Measurements from ENCODE around the gene EBI3. TPM values are rescaled to one million over a fixed set of nuclear protein-coding genes. Genes with fewer than 3 reads are reported as not detected.

The EBI3 gene
- total and polyA plus RNA-seq, 2 of the 13 experiments (the other 11 are each of a cell fraction or from before 2014, with no cell fraction given) = 3.4 TPM; not detected in 1

DNA sequence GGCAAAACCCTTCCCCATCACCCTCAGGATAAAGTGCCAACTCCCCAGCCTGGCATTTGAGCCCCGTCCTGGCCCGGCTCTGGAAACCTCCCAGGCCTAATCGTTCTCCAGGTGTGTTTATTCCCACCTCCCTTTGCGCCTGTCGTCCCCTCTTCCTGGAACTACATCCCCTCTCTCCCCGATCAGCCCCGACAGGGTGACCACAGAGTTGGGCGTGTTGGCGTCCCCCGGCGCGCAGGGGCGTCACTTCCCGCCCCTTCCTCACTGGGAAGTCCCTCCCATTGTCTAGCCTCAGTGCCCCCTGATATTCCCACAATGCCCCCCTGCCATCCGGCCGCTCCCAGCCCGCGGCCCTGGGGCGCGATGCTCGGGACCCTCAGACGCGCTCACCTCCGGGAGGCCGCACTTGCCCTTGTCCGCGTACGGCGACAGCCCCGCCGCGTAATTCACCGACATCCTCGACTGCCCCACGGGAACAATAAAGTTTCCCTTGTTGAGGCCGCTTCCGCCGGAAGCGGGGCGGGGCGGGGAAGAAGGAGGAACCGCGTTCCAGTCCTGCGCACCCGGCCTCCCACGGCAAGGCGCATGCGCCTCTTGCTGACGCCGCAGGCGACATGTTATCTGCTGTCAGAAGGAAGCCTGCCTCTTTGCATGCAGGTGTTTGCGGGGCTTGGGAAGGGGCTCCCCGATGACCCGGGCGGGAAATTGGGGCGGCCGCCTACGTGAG lies 47.1 kb upstream of the EBI3 start, which contains the start of the genes ANKRD24 and SIRT6 (continued):
- TF ChIP-seq ZNF788 (CRISPR knock-in tag; IDR thresholded peaks at IDR 0.05; ENCODE audit: borderline replicate concordance) (peak; percentile 28; the same call in 1 of the 2 replicates), ISL2 (CRISPR knock-in tag; IDR thresholded peaks at IDR 0.05) (peak; percentile 59), TGIF2 (CRISPR knock-in tag; IDR thresholded peaks at IDR 0.05) (peak; percentile 71; the same call in 1 of the 2 replicates), CENPBD1 (CRISPR knock-in tag; IDR thresholded peaks at IDR 0.05; ENCODE audit: borderline replicate concordance, low read depth) (no peak), HMG20B (CRISPR knock-in tag; conservative IDR thresholded peaks at IDR 0.05) (no peak; the same call in 1 of the 2 replicates), PAX8 (CRISPR knock-in tag; IDR thresholded peaks at IDR 0.05; ENCODE audit: borderline replicate concordance) (no peak), ZBTB25 (CRISPR knock-in tag; IDR thresholded peaks at IDR 0.05) (peak; percentile 93), SALL1 (CRISPR knock-in tag; IDR thresholded peaks at IDR 0.05) (peak; percentile 85), RARA (CRISPR knock-in tag; IDR thresholded peaks at IDR 0.05) (no peak), ZNF549 (CRISPR knock-in tag; IDR thresholded peaks at IDR 0.05) (no peak), ZNF180 (CRISPR knock-in tag; IDR thresholded peaks at IDR 0.05; ENCODE audit: borderline replicate concordance, low read depth) (no peak), CREM (IDR thresholded peaks at IDR 0.05) (peak; percentile 72), CREM (CRISPR knock-in tag; IDR thresholded peaks at IDR 0.05) (no peak), ZNF781 (CRISPR knock-in tag; IDR thresholded peaks at IDR 0.05; ENCODE audit: borderline replicate concordance, not compliant biosample characterization) (no peak), ZNF121 (CRISPR knock-in tag; IDR thresholded peaks at IDR 0.05) (no peak), ZNF670 (CRISPR knock-in tag; IDR thresholded peaks at IDR 0.05; ENCODE audit: borderline replicate concordance) (peak; percentile 73; the same call in 1 of the 2 replicates)
- TF ChIP-seq, protein P1, sequence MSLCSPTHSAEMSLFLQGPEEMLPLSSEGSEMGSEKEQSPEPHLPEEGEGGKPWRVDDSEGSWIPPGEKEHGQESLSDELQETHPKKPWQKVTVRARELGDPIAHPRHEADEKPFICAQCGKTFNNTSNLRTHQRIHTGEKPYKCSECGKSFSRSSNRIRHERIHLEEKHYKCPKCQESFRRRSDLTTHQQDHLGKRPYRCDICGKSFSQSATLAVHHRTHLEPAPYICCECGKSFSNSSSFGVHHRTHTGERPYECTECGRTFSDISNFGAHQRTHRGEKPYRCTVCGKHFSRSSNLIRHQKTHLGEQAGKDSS (CRISPR knock-in tag; IDR thresholded peaks at IDR 0.05; ENCODE audit: borderline replicate concordance, low read depth) = no peak
- TF ChIP-seq, protein P2, sequence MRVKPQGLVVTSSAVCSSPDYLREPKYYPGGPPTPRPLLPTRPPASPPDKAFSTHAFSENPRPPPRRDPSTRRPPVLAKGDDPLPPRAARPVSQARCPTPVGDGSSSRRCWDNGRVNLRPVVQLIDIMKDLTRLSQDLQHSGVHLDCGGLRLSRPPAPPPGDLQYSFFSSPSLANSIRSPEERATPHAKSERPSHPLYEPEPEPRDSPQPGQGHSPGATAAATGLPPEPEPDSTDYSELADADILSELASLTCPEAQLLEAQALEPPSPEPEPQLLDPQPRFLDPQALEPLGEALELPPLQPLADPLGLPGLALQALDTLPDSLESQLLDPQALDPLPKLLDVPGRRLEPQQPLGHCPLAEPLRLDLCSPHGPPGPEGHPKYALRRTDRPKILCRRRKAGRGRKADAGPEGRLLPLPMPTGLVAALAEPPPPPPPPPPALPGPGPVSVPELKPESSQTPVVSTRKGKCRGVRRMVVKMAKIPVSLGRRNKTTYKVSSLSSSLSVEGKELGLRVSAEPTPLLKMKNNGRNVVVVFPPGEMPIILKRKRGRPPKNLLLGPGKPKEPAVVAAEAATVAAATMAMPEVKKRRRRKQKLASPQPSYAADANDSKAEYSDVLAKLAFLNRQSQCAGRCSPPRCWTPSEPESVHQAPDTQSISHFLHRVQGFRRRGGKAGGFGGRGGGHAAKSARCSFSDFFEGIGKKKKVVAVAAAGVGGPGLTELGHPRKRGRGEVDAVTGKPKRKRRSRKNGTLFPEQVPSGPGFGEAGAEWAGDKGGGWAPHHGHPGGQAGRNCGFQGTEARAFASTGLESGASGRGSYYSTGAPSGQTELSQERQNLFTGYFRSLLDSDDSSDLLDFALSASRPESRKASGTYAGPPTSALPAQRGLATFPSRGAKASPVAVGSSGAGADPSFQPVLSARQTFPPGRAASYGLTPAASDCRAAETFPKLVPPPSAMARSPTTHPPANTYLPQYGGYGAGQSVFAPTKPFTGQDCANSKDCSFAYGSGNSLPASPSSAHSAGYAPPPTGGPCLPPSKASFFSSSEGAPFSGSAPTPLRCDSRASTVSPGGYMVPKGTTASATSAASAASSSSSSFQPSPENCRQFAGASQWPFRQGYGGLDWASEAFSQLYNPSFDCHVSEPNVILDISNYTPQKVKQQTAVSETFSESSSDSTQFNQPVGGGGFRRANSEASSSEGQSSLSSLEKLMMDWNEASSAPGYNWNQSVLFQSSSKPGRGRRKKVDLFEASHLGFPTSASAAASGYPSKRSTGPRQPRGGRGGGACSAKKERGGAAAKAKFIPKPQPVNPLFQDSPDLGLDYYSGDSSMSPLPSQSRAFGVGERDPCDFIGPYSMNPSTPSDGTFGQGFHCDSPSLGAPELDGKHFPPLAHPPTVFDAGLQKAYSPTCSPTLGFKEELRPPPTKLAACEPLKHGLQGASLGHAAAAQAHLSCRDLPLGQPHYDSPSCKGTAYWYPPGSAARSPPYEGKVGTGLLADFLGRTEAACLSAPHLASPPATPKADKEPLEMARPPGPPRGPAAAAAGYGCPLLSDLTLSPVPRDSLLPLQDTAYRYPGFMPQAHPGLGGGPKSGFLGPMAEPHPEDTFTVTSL (CRISPR knock-in tag; IDR thresholded peaks at IDR 0.05; ENCODE audit: borderline replicate concordance) = 0 out of 2 replicates have a peak, but pooled peaks have one; percentile 54
- TF ChIP-seq, protein P3, sequence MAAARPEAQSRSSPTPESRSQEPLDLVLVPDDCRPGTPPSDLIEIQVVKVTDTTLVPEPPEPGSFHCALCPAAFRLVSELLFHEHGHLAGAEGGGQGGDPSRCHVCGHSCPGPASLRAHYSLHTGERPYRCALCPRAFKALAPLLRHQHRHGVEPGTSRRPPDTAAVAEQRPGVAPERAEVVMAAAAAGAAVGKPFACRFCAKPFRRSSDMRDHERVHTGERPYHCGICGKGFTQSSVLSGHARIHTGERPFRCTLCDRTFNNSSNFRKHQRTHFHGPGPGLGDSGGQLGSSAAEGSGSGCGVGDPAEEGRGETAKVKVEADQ (CRISPR knock-in tag; IDR thresholded peaks at IDR 0.05; ENCODE audit: borderline replicate concordance) = no peak
